Measurements from ENCODE around the gene LHX3.

DNA sequence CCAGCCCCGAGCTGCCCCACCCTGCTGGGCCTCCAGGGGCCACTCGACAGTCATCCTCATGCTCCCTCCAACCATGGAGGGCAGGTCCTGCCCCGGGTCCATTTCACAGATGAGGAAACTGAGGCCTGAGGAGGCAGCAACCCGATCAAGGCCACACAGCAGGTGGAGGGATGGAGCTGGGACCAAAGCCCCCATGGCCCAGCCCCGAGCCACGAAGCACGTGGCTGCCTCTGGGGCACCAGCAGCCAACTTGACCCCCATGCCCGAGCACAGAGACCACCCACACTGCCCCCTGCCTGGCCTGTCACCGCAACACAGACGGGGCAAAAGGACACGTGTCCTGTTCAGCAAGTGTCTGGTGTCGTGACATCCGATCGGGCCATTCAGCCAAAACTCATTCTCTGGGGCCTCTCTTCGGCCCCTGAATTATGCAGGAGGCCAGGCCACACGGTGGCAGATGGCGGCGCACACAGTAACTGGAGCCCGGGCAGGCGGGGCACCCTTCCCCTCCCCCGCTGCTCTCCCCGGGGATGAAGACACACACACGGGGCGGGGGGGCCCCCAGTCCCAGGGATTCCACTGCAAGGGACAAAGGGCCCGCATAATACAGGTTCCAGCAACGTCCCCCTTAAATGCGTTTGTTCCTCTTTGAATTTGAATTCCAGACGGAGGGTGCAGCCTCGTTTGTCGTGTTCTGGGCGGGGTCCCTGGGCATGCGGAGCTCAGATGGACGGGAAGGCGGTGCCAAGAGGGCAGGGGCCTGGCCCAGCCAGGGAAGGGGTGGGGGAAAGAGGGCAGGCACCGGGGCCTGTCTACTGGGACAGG, 56.8 kb downstream of the LHX3 start:
- TF ChIP-seq RAD21 (conservative IDR thresholded peaks at IDR 0.05) (no peak), POLR2AphosphoS5 (IDR thresholded peaks at IDR 0.05) (no peak), EP300 (conservative IDR thresholded peaks at IDR 0.05; ENCODE audit: poor library complexity, severe bottlenecking) (no peak), EZH2 (IDR thresholded peaks at IDR 0.05; ENCODE audit: borderline replicate concordance, insufficient read depth, low read length, poor library complexity, severe bottlenecking) (no peak), TAF1 (IDR thresholded peaks at IDR 0.05; ENCODE audit: low read depth) (no peak)
- TF ChIP-seq, protein P1, sequence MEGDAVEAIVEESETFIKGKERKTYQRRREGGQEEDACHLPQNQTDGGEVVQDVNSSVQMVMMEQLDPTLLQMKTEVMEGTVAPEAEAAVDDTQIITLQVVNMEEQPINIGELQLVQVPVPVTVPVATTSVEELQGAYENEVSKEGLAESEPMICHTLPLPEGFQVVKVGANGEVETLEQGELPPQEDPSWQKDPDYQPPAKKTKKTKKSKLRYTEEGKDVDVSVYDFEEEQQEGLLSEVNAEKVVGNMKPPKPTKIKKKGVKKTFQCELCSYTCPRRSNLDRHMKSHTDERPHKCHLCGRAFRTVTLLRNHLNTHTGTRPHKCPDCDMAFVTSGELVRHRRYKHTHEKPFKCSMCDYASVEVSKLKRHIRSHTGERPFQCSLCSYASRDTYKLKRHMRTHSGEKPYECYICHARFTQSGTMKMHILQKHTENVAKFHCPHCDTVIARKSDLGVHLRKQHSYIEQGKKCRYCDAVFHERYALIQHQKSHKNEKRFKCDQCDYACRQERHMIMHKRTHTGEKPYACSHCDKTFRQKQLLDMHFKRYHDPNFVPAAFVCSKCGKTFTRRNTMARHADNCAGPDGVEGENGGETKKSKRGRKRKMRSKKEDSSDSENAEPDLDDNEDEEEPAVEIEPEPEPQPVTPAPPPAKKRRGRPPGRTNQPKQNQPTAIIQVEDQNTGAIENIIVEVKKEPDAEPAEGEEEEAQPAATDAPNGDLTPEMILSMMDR (IDR thresholded peaks at IDR 0.05; ENCODE audit: poor library complexity, severe bottlenecking), result no peak
